Neural cell (in vitro differentiated cells): ENCODE data around the gene CLSTN3. TPM values are rescaled to one million over a fixed set of nuclear protein-coding genes. Genes with fewer than 3 reads are reported as not detected.
A peak's percentile ranks its signal among the peaks of the same experiment; 100 is the strongest.

Source experiments
- H2AFZ ChIP-seq: fragments of 200-600, 300-800 bp; sonication (generic), shearing (Covaris generic); 2 replicates; pipeline ENCODE4 v1.6.0; 2014; ENCODE audit warnings: low read depth, mild to moderate bottlenecking, antibody characterized with exemption, low read length, moderate library complexity
- H3F3A ChIP-seq: fragments of 200-600 bp; shearing (Covaris generic); 2 replicates; pipeline ENCODE4 v1.6.1; 2016; ENCODE audit warnings: mild to moderate bottlenecking, moderate library complexity, mixed read lengths, antibody characterized with exemption, low read length; ENCODE audit not compliant: insufficient read depth, poor library complexity, severe bottlenecking
- H3K27ac ChIP-seq: fragments of 200-600, 300-800 bp; sonication (generic), shearing (Covaris generic); 2 replicates; pipeline ENCODE4 v1.5.1; 2014; ENCODE audit warnings: mild to moderate bottlenecking, low read length, moderate library complexity
- H3K27me3 ChIP-seq: fragments of 300-800, 200-600 bp; sonication (generic), shearing (Covaris generic); 2 replicates; pipeline ENCODE4 v1.6.0; 2014; ENCODE audit warnings: mild to moderate bottlenecking, low read depth, low read length, moderate library complexity; ENCODE audit not compliant: insufficient read depth
- H3K36me3 ChIP-seq: fragments of 300-800, 200-600 bp; sonication (generic), shearing (Covaris generic); 2 replicates; pipeline ENCODE4 v1.5.1; 2014; ENCODE audit warnings: mild to moderate bottlenecking, antibody characterized with exemption, low read length, moderate library complexity; ENCODE audit not compliant: insufficient read depth
- H3K4me2 ChIP-seq: fragments of 300-800, 200-600 bp; sonication (generic), shearing (Covaris generic); 2 replicates; pipeline ENCODE4 v1.6.0; 2014; ENCODE audit warnings: mild to moderate bottlenecking, low read length
- H3K4me3 ChIP-seq: fragments of 300-800, 200-600 bp; sonication (generic), shearing (Covaris generic); 2 replicates; pipeline ENCODE4 v1.5.1; 2014; ENCODE audit warnings: mild to moderate bottlenecking, low read length, moderate library complexity
- H3K79me2 ChIP-seq: fragments of 200-600 bp; shearing (Covaris generic); replicated peaks from 2 replicates; pipeline ENCODE4 v1.6.0; 2014; ENCODE audit warnings: mild to moderate bottlenecking, low read length, moderate library complexity; ENCODE audit not compliant: insufficient read depth
- H3K9ac ChIP-seq: fragments of 300-800, 200-600 bp; sonication (generic), shearing (Covaris generic); 2 replicates; pipeline ENCODE4 v1.6.1; 2016; ENCODE audit warnings: mild to moderate bottlenecking, low read length, mixed read lengths
- H3K9me2 ChIP-seq: fragments of 200-600 bp; shearing (Covaris generic); 2 replicates; pipeline ENCODE4 v1.6.1; 2016; ENCODE audit warnings: mild to moderate bottlenecking, low read length, mixed read lengths; ENCODE audit not compliant: insufficient read depth
- H3K9me3 ChIP-seq: fragments of 200-600, 300-800 bp; sonication (generic), shearing (Covaris generic); 2 replicates; pipeline ENCODE4 v1.6.1; 2016; ENCODE audit warnings: mild to moderate bottlenecking, mixed run types, low read length, moderate library complexity, mixed read lengths
- H4K20me1 ChIP-seq: fragments of 200-600 bp; shearing (Covaris generic); 2 replicates; pipeline ENCODE4 v1.6.1; 2016; ENCODE audit warnings: mild to moderate bottlenecking, mixed run types; ENCODE audit not compliant: insufficient read depth
- CTCF ChIP-seq: fragments of 450-650 bp; IDR thresholded peaks from 2 replicates; pipeline ENCODE4 v1.5.1; 2014; ENCODE audit warnings: antibody characterized with exemption, mild to moderate bottlenecking, moderate library complexity; ENCODE audit not compliant: poor library complexity, severe bottlenecking
- EP300 ChIP-seq: fragments of 450-650 bp; conservative IDR thresholded peaks from 2 replicates; pipeline ENCODE4 v1.6.1; 2014; ENCODE audit warnings: antibody characterized with exemption, mild to moderate bottlenecking, moderate library complexity; ENCODE audit not compliant: poor library complexity, severe bottlenecking
- EZH2 ChIP-seq: fragments of 200-600, 300-800 bp; shearing (Covaris generic), sonication (generic); IDR thresholded peaks from 2 replicates; pipeline ENCODE4 v1.6.1; 2014; ENCODE audit warnings: antibody characterized with exemption, low read length, borderline replicate concordance, mild to moderate bottlenecking; ENCODE audit not compliant: insufficient read depth, poor library complexity, severe bottlenecking
- MXI1 ChIP-seq: fragments of 450-650 bp; conservative IDR thresholded peaks from 2 replicates; pipeline ENCODE4 v1.6.1; 2014; ENCODE audit warnings: antibody characterized with exemption, mild to moderate bottlenecking; ENCODE audit not compliant: poor library complexity, severe bottlenecking
- POLR2AphosphoS5 ChIP-seq: IDR thresholded peaks from 2 replicates; pipeline ENCODE4 v1.6.1; 2012
- RAD21 ChIP-seq: fragments of 450-650 bp; conservative IDR thresholded peaks from 2 replicates; pipeline ENCODE4 v1.6.1; 2014; ENCODE audit warnings: antibody characterized with exemption, mild to moderate bottlenecking, moderate library complexity
- REST ChIP-seq: IDR thresholded peaks from 2 replicates; pipeline ENCODE4 v1.6.1; 2012; ENCODE audit warnings: borderline replicate concordance
- SMC3 ChIP-seq: fragments of 450-650 bp; conservative IDR thresholded peaks from 2 replicates; pipeline ENCODE4 v1.6.1; 2014; ENCODE audit warnings: antibody characterized with exemption, mild to moderate bottlenecking, moderate library complexity; ENCODE audit not compliant: poor library complexity
- TAF1 ChIP-seq: IDR thresholded peaks from 2 replicates; pipeline ENCODE4 v1.6.1; 2012; ENCODE audit warnings: low read depth
- polyA plus RNA-seq: library from polyadenylated mRNA; depleted of rRNA; stranded (reverse); fragments of >200 nt; gene quantifications from 2 replicates; pipeline ENCODE4 v1.2.3, GENCODE V29; 2014

CLSTN3 gene
- polyA plus RNA-seq, 1 donor from 2014 or later, result 61.0 TPM

GRCh38 chr12:7129287-7129871 is 792 bp upstream of the CLSTN3 start:
- peak overlapping the region; percentile 97 for H3K9ac ChIP-seq
- peak overlapping the region; percentile 95 for H2AFZ ChIP-seq
- no peaks in the 10 kb centered on the region for H4K20me1 ChIP-seq
- H3K4me3 ChIP-seq, result peak overlapping the region; percentile 85
- H3K27ac ChIP-seq, result peak overlapping the region; percentile 89
- H3F3A ChIP-seq, result no peaks in the 10 kb centered on the region
- H3K4me2 ChIP-seq, result peak overlapping the region; percentile 52
- TF ChIP-seq TAF1 (no peak), RAD21 (peak; percentile 10), MXI1 (peak; percentile 9)
- peaks cover 5% of the 10 kb centered on the region for H3K27me3 ChIP-seq
- peaks cover 14% of the 10 kb centered on the region for H3K79me2 ChIP-seq
- H3K9me3 ChIP-seq, result no peaks in the 10 kb centered on the region
- H3K9me2 ChIP-seq, result no peaks in the 10 kb centered on the region
- H3K36me3 ChIP-seq, result no peaks in the 10 kb centered on the region

GRCh38 chr12:7130701-7131501 is 730 bp downstream of the CLSTN3 start:
- Histone ChIP-seq H2AFZ (peak overlapping the region; percentile 95), H3K27me3 (peaks cover 5% of the 10 kb centered on the region), H3K36me3 (no peaks in the 10 kb centered on the region), H3K4me2 (peak overlapping the region; percentile 95), H3K9me3 (no peaks in the 10 kb centered on the region), H3K9ac (peak overlapping the region; percentile 97), H3K4me3 (peak overlapping the region; percentile 85), H3K27ac (peak overlapping the region; percentile 89), H3K79me2 (peaks cover 14% of the 10 kb centered on the region), H4K20me1 (no peaks in the 10 kb centered on the region), H3K9me2 (no peaks in the 10 kb centered on the region), H3F3A (no peaks in the 10 kb centered on the region)
- TF ChIP-seq EP300, result no peak
- no peak for TF ChIP-seq REST
- no peak for TF ChIP-seq TAF1
- TF ChIP-seq POLR2AphosphoS5, result peak; percentile 54
- TF ChIP-seq SMC3, result no peak
- no peak for TF ChIP-seq CTCF
- TF ChIP-seq EZH2, result no peak
- TF ChIP-seq RAD21, result no peak
- TF ChIP-seq MXI1, result peak; percentile 73
